CD4-positive, CD25-positive, alpha-beta regulatory T cell (primary cell): ENCODE data around the gene COL9A3. TPM values are rescaled to one million over a fixed set of nuclear protein-coding genes. Genes with fewer than 3 reads are reported as not detected.

Source experiments
- ATAC-seq, 2 donors: fragments of 150-1000 bp; cut with Tn5 transposase; one replicate each; pipeline ENCODE4 v1.10.0; 2021; ENCODE audit warnings: low read depth in 2 of 2, moderate number of reproducible peaks in 2 of 2, moderate library complexity in 1 of 2
- DNase-seq, 3 donors: peaks; one replicate each; pipeline versions ENCODE4 v3.0.0 to v3.0.0-alpha.2; 2012 to 2022; ENCODE audit warnings: mixed read lengths in 1 of 3
- H3K27ac ChIP-seq: one replicate; pipeline ENCODE4 v1.7.0; 2013; ENCODE audit warnings: mild to moderate bottlenecking, low read length; ENCODE audit not compliant: insufficient read depth, poor library complexity, severe bottlenecking
- H3K27me3 ChIP-seq: one replicate; pipeline ENCODE4 v1.7.0; 2013; ENCODE audit warnings: low read length; ENCODE audit not compliant: control insufficient read depth, insufficient read depth
- H3K36me3 ChIP-seq: one replicate; pipeline ENCODE4 v1.7.0; 2013; ENCODE audit warnings: mild to moderate bottlenecking, low read length, moderate library complexity; ENCODE audit not compliant: control insufficient read depth, insufficient read depth
- H3K4me1 ChIP-seq: 2 replicates; pipeline ENCODE4 v1.7.0; 2013; ENCODE audit warnings: mild to moderate bottlenecking, low read length; ENCODE audit not compliant: insufficient read depth, control insufficient read depth, poor library complexity, severe bottlenecking
- H3K4me3 ChIP-seq: one replicate; pipeline ENCODE4 v1.7.0; 2013; ENCODE audit warnings: low read depth, mild to moderate bottlenecking, low read length, moderate library complexity
- H3K9me3 ChIP-seq, 2 experiments: 1 replicate in 1 of 2; 2 replicates in 1 of 2; pipeline ENCODE4 v1.7.0; 2013; ENCODE audit warnings: low read length in 2 of 2, mild to moderate bottlenecking in 1 of 2, moderate library complexity in 1 of 2; ENCODE audit not compliant: control insufficient read depth in 2 of 2
- H3K27ac Mint-ChIP-seq, 3 donors: one replicate each; pipeline ENCODE4 v1.8.0; 2020 to 2022; ENCODE audit warnings: mild to moderate bottlenecking in 3 of 3, mixed read lengths in 3 of 3, moderate library complexity in 2 of 3
- H3K27me3 Mint-ChIP-seq: one replicate; pipeline ENCODE4 v1.8.0; 2022; ENCODE audit warnings: mild to moderate bottlenecking, mixed read lengths
- H3K36me3 Mint-ChIP-seq: one replicate; pipeline ENCODE4 v1.8.0; 2020; ENCODE audit warnings: mixed read lengths
- H3K4me1 Mint-ChIP-seq, 4 donors: one replicate each; pipeline ENCODE4 v1.8.0; 2020 to 2022; ENCODE audit warnings: mixed read lengths in 4 of 4, mild to moderate bottlenecking in 1 of 4
- H3K4me3 Mint-ChIP-seq, 4 donors: one replicate each; pipeline ENCODE4 v1.8.0; 2020 to 2022; ENCODE audit warnings: mild to moderate bottlenecking in 4 of 4, mixed read lengths in 4 of 4, moderate library complexity in 3 of 4
- H3K9me3 Mint-ChIP-seq, 7 donors: one replicate each; pipeline ENCODE4 v1.8.0; 2020 to 2022; ENCODE audit warnings: mixed read lengths in 7 of 7, mild to moderate bottlenecking in 3 of 7, moderate library complexity in 2 of 7
- polyA plus RNA-seq, 4 donors: library from polyadenylated mRNA; unstranded; fragments of 300-500 nt; fragmentation: Illumina TruSeq; gene quantifications; one replicate each; pipeline ENCODE4 v1.2.3, GENCODE V29; 2021
- total RNA-seq: library from RNA; stranded (reverse); gene quantifications from one replicate; pipeline ENCODE4 v1.2.3, GENCODE V29; 2022

Gene COL9A3
- total and polyA plus RNA-seq, 5 donors from 2014 or later = not detected

GRCh38 chr20:62879275-62880146, 62.7 kb downstream of the COL9A3 start:
- Mint-ChIP-seq H3K4me3 (no peak overlapping the region), H3K4me1 (peaks cover 0 to 12% (median 3%) of the 10 kb centered on the region in 4 donors), H3K36me3 (peaks cover 6% of the 10 kb centered on the region), H3K27ac (peak overlapping the region in 1 of 3 donors; percentile 48), H3K9me3 (peaks cover 0 to 1% (median 0%) of the 10 kb centered on the region in 7 donors), H3K27me3 (no peaks in the 10 kb centered on the region)
- no peak for DNase-seq
- Histone ChIP-seq H3K27me3 (no peaks in the 10 kb centered on the region), H3K36me3 (peaks cover 10% of the 10 kb centered on the region), H3K27ac (no peak overlapping the region), H3K4me1 (no peaks in the 10 kb centered on the region), H3K9me3 (no peaks in the 10 kb centered on the region), H3K4me3 (no peak overlapping the region)
- no peak for ATAC-seq

- Histone ChIP-seq H3K9me3 (no peaks in the 10 kb centered on the region), H3K4me3 (no peak overlapping the region), H3K36me3 (peaks cover 10% of the 10 kb centered on the region), H3K4me1 (no peaks in the 10 kb centered on the region), H3K27me3 (no peaks in the 10 kb centered on the region), H3K27ac (no peak overlapping the region)
- ATAC-seq (no peak), DNase-seq (no peak)
- Mint-ChIP-seq H3K27me3 (peaks cover under 1% of the 10 kb centered on the region), H3K27ac (no peak overlapping the region), H3K4me1 (peaks cover 0 to 10% (median under 1%) of the 10 kb centered on the region in 4 donors), H3K36me3 (peaks cover 6% of the 10 kb centered on the region), H3K4me3 (no peak overlapping the region), H3K9me3 (peaks cover 0 to 1% (median 0%) of the 10 kb centered on the region in 7 donors)
These were observed 63.5 kb downstream of the COL9A3 start for GRCh38 chr20:62880147-62880934.

GRCh38 chr20:62880935-62881661, 64.2 kb downstream of the COL9A3 start:
- DNase-seq = no peak
- no peak overlapping the region for H3K27ac ChIP-seq
- ATAC-seq = no peak
- no peaks in the 10 kb centered on the region for H3K4me1 ChIP-seq
- no peaks in the 10 kb centered on the region for H3K9me3 ChIP-seq
- no peak overlapping the region for H3K4me3 ChIP-seq
- Mint-ChIP-seq H3K36me3 (peaks cover 6% of the 10 kb centered on the region), H3K27ac (no peak overlapping the region), H3K27me3 (peaks cover 4% of the 10 kb centered on the region), H3K9me3 (peaks cover 0 to 1% (median 0%) of the 10 kb centered on the region in 7 donors), H3K4me3 (no peak overlapping the region), H3K4me1 (peaks cover 0 to 8% (median under 1%) of the 10 kb centered on the region in 4 donors)
- peaks cover 10% of the 10 kb centered on the region for H3K36me3 ChIP-seq
- no peaks in the 10 kb centered on the region for H3K27me3 ChIP-seq

GRCh38 chr20:62881662-62882395, 65.0 kb downstream of the COL9A3 start:
- ATAC-seq (no peak), DNase-seq (no peak)
- Histone ChIP-seq H3K36me3 (peaks cover 12% of the 10 kb centered on the region), H3K4me1 (peaks cover 1% of the 10 kb centered on the region), H3K4me3 (no peak overlapping the region), H3K27ac (no peak overlapping the region), H3K9me3 (no peaks in the 10 kb centered on the region), H3K27me3 (no peaks in the 10 kb centered on the region)
- Mint-ChIP-seq H3K27ac (no peak overlapping the region), H3K27me3 (peaks cover 4% of the 10 kb centered on the region), H3K9me3 (no peaks in the 10 kb centered on the region), H3K4me1 (peaks cover 0 to 9% (median 2%) of the 10 kb centered on the region in 4 donors), H3K4me3 (no peak overlapping the region), H3K36me3 (peaks cover 10% of the 10 kb centered on the region)

- no peak overlapping the region for H3K4me3 Mint-ChIP-seq
- H3K4me1 Mint-ChIP-seq = peaks cover 0 to 13% (median 6%) of the 10 kb centered on the region in 4 donors
- no peak overlapping the region for H3K27ac Mint-ChIP-seq
- H3K36me3 Mint-ChIP-seq = peaks cover 11% of the 10 kb centered on the region
- Histone ChIP-seq H3K27me3 (no peaks in the 10 kb centered on the region), H3K4me3 (no peak overlapping the region), H3K4me1 (peaks cover 3% of the 10 kb centered on the region), H3K36me3 (peaks cover 18% of the 10 kb centered on the region), H3K9me3 (no peaks in the 10 kb centered on the region), H3K27ac (no peak overlapping the region)
- no peak for ATAC-seq
- DNase-seq = no peak
- H3K27me3 Mint-ChIP-seq = peaks cover 4% of the 10 kb centered on the region
- no peaks in the 10 kb centered on the region for H3K9me3 Mint-ChIP-seq
These were observed 65.6 kb downstream of the COL9A3 start for GRCh38 chr20:62882426-62882825.

- Mint-ChIP-seq H3K27me3 (peaks cover 4% of the 10 kb centered on the region), H3K4me1 (peaks cover 0 to 13% (median 8%) of the 10 kb centered on the region in 4 donors), H3K4me3 (no peak overlapping the region), H3K27ac (peak overlapping the region in 1 of 3 donors; percentile 41), H3K36me3 (peaks cover 16% of the 10 kb centered on the region), H3K9me3 (no peaks in the 10 kb centered on the region)
- Histone ChIP-seq H3K4me1 (peaks cover 3% of the 10 kb centered on the region), H3K9me3 (no peaks in the 10 kb centered on the region), H3K36me3 (peaks cover 39% of the 10 kb centered on the region), H3K27ac (no peak overlapping the region), H3K27me3 (no peaks in the 10 kb centered on the region), H3K4me3 (no peak overlapping the region)
- no peak for ATAC-seq
- DNase-seq = no peak
These were observed 67.7 kb downstream of the COL9A3 start for GRCh38 chr20:62884556-62884955.
